NCI-H1417 (cell line): ENCODE measurements around the gene MED29.
A peak's percentile ranks its signal among the peaks of the same experiment; 100 is the strongest.

Source experiments
- DNase-seq, 3 experiments: peaks; one replicate each; lab custom pipeline; 2025; lab: John Stamatoyannopoulos, UW

The MED29 gene

DNA sequence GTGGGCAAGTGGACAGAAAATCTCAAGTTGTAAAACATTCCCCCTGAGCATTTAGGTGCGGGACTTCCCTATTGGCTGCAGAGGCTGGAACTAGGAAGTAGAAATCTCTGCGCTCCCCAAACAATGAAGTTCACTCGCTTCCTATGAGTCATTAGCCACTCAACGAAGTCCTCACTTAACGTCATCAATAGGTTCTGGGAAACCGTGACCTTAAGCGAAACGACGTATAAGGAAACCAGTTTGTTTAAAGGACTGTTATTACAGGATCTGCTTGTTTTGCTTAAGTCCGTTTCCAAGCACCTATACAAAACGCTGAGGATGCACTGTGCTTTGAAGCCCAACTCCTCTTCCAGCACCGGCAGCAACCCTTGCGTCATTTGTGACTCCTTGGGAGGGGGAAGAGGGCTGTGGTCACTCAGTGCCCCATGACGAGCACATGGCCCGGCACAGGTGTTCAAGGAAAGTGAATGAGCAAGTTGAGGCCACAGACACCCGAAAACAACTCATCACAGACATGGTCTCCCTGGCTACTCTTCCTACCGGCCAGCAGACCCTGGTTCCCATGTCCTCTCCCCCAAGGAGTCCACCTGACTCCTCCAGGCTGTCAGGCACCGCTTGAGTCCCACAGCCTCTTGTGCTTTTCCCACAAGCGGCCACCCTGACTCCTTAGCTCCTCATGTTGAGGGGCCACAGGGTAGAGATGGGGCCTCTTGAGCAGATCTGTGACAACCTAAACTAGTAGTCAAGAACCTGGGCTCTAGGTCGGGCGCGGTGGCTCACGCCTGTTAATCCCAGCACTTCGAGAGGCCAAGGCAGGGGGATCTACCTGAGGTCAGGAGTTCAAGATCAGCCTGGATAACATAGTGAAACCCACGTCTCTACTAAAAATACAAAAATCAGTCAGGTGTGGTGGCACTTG, 39.8 kb downstream of the MED29 start:
- DNase-seq = no peak

DNA sequence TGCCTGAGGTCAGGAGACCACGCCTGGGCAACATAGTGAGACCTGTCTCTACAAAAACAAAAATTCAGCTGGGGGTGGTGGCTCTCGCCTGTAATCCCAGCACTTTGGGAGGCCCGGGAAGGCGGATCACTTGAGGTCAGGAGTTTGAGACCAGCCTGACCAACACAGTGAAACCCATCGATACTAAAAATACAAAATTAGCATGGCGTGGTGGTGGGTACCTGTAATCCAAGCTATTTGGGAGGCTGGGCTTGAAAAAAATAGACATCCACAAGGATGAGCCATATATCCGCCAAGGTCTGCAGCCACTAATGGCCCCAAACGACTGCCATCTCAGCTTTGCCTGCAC, 41.5 kb downstream of the MED29 start:
- no peak for DNase-seq

DNA sequence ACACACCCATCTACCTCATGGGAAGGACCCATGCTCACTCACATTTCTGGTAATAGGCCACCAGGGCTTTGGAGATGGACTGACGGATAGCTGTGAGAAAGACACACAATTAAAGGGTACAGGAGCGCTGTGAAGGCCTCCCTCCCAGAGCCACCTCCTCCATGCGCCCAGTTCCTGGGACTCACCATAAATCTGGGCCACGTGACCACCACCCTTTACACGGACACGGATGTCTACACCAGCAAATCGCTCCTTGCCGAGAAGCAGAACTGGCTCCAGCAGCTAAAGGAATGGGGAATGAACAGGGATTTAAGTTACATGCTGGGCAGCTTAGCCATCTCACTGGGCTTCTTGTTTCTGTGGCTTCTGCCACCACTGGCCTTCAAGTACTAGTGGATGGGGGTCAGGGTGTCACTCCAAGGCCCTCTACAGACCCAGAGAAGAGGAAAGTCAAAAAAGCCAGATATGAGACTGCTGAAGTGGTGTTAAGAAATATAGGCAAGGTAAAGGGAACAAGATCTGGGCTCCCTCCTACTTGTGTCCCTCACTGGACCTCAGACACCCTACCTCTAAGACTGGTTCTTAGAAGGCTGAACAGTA, 42.4 kb downstream of the MED29 start:
- no peak for DNase-seq

DNA sequence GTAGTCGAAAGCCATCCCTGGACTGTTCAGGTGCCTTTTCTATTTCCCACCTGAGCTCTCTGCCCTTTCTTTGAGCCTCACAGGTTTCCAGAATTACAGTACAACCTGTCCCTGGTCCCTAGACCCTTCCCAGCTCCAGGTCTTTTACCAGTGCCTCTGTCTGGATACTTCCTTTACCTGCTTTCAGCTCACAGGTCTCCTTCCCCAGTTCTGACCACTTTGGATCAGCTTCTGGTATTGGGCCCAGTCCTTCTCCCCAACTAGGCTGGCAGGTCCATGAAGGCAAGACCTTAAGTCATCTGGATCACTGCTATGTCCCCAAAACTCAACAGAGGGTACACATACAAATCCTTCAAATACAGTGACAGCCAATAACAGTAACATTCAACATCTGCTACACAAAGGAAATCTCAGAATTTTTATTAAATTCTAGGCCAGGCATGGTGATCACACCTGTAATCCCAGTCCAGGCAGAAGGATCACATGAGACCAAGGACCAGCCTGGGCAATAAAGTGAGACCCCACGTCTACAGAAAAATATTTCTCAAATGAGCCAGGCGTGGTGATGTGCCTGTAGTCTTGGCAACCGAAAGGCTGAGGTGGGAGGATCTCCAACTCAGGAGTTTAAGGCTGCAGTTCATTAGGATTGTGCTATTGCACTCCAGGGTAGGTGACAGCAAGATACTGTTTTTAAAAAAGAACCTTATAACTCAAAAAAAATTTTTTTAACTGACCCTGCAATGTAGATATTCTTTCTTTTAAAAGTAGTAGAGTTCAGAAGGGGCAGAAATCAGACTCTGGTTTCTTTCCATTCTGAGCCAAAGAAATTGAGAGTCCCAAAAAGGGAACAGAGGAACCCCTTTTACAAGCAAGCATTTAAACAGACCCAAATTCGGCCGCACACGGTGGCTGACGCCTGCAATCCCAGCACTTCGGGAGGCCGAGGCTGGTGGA, 43.2 kb downstream of the MED29 start:
- no peak for DNase-seq

DNA sequence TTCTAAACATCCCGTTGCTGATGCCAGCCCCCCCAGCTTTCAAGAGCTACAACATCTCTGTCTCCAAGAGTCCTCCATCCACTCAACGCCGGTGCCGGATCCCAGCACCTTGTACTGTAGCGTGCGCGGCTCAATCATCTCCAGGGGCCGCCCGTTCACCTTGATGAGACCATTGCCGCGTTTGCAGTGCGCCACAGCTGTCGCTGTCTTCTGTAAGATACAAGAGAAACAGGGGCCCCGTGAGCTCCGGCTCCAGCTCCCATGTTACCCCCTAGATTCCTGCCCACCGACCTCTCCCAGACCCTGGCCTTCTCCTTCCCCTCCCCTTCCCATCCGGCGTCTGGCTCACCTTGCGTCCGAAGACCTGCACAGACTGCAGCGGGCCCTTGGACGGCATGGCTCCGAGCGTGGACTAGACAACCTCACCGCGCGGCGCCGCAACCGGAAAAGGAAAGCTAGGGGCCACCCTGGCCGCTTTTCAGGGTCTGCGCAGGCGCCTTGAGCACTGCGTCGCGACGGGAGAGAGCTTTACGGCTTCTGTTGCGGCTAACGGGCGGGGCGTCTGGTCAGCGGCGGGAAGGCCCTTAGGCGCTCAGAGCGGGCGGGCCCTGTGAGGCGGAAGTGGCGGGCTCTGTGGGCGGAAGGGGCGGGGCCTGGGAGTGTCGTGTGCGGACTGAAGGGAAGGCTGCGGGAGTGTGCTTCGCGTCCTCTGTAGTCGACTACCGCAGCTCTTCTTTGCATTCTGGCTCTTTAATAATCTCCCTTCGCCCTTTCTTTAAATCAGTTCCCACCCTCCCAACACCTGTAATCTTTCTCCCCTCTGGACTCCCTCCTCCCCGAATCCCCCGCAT, 44.5 kb downstream of the MED29 start, which contains the start of gene RPS16:
Gene RPS16, minus strand, starts transcription at position 451 of the 851 bp plus-strand sequence. Its CDS starts 54 bp downstream, at position 397.
- DNase-seq = peak; percentile 97 to 99 (median 98)

DNA sequence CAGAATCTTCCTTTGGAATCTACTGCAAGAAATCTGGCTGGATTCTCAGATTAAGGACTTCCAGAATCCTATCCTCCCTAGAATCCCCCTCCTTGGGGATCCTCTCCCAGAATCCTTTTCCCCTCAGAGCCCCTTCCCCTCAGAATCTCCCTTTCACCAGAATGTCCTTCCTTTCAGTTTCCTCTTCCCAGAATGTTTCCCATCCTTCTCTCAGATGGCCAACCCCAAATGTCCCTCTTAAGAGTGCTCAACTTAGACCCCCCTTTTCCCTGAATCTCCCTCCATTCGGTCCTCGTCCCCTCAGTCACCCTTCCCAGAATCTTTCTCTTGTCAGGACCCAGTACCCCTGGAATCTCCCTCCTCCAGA, 45.2 kb downstream of the MED29 start:
- no peak for DNase-seq

DNA sequence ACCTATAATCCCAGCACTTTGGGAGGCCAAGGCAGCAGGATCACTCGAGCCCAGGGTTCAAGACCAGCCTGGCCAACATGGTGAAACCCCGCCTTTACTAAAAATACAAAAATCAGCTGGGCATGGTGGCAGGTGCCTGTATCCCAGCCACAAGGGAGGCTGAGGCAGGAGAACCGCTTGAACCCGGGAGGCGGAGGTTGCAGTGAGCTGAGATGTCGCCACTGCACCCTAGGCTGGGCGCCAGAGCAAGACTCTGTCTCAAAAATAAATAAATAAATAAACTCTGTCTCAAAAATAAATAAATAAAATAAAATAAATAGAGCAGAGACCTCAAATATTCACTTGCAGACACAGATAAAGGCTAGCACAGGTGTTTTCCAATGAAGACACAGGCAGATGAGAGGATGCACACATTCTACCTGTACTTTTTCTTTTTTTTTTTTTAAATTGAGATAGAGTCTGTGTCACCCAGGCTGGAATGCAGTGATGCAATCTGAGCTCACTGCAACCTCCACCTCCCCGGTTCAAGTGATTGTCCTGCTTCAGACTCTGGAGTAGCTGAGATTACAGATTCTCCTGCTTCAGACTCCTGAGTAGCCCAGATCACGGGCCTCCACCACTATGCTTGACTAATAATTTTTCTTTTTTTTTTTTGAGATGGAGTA, 47.2 kb downstream of the MED29 start:
- no peak for DNase-seq

DNA sequence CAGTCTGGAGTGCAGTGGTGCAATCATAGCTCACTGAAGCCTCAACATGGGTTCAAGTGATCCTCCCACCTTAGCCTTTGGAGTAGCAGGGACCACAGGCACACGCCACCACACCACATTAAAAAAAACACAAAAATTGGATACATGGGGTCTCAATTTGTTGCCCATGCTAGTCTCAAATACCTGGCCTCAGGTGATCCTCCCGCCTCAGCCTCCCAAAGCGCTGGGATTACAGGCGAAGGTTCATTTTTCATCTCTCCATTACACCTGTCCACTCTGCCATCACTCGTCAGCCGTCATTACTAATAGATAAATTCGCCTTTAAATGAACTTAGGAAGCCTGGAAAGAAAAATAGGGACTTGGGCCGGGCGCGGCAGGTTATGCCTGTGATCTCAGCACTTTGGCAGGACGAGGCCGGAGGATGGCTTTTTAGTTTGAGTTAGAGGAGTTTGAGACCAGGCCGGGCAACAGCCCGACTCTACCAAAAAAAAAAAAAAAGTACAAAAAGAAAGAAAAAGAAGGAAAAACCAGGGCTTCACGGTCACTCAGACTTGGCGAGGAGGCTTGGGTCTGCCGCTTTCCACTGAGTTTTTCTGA, 53.5 kb downstream of the MED29 start:
- DNase-seq = peak in 1 of 3 experiments; percentile 30

DNA sequence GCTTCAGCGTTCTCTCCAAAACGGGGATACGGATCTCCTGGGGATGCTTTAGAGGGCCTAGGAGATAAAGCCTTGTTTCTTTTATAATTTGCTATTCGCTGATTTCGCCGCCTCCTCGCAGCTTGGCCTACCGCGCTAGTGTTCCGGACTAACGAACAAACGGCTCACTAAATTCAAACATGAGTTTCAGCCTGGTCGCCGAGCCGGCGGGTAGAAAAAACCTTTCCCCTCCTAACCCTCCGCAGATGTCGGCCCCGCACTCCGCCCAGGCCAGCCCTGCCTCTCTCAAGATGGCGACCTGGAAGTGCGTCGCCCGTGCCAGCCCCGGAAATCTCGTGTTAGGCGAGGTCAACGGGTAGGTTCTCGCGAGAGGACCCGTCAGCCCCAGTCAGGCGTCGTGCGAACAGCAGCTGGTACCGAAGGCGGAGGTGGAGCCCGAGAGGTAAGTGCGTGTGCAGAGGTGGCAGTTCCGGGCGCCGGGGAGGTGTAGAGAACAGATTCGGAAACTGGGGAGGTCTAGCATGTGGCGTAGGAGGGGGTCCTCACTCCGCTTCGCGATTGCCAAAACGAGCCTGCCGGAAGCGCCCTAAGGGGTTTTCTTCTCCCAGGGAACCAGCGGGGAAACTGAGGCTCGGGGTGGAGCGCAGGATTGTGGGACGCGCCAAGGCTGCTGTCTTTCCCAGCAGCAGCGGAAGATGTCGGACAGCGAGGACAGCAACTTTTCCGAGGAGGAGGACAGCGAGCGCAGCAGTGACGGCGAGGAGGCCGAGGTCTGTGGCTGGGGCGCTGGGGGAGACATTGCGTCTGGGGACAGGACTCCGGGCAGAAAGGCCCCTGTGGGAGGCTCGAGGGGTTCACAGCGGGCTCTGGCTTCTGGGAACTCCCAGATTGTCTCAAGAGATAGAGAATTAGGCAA, 54.3 kb downstream of the MED29 start, which contains the start of gene SUPT5H:
Gene SUPT5H, plus strand, starts transcription at position 387 of the 916 bp plus-strand sequence. Its CDS starts 309 bp downstream, at position 696.
- peak; percentile 95 to 99 (median 98) for DNase-seq

DNA sequence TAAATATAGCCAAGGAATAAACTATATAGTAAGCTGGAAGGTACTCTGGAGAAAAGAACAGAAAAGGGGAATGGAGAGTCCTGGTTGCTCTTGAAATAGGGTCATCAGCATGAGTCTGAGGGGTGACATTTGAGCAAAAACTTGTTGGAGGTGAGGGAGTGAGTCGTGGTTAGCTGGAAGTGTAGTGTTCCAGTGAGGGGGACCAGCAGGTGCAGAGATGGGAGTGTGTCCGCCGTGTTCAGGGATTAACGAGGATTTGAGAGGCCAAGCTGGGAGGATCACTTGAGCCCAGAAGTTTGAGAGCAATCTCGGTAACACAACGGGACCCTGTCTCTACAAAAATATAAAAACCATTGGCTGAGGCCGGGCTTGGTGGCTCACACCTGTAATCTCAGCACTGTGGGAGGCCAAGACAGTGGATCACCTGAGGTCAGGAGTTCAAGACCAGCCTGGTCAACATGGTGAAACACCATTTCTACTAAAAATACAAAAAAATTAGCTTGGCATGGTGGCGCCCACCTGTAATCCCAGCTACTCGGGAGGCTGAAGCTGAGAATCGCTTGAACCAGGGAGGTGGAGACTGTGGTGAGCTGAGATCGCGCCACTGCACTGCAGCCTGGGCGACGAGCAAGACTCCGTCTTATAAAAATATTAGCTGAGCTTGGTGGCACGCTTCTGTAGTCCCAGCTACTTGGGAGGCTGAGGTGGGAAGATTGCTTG, 55.3 kb downstream of the MED29 start:
- no peak for DNase-seq

DNA sequence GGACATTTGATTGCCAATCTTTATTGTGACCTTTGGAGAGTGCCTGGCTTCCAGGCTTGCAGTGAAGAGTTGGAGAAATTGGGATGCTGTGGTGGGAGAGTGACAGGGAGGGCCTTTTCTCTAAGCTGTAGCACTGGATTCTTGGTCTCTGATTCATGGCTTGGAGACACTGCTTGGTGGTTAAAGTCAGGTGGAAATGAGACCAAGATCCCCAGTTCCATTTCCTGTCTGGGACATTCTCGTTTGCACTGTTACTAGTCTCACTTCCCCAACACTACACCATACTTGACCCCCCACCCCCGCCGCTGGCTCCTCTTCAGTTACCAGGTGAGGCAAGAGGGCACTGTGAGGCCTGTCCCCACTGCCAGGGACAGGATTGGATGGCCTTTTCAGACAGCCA, 57.1 kb downstream of the MED29 start:
- DNase-seq = no peak

DNA sequence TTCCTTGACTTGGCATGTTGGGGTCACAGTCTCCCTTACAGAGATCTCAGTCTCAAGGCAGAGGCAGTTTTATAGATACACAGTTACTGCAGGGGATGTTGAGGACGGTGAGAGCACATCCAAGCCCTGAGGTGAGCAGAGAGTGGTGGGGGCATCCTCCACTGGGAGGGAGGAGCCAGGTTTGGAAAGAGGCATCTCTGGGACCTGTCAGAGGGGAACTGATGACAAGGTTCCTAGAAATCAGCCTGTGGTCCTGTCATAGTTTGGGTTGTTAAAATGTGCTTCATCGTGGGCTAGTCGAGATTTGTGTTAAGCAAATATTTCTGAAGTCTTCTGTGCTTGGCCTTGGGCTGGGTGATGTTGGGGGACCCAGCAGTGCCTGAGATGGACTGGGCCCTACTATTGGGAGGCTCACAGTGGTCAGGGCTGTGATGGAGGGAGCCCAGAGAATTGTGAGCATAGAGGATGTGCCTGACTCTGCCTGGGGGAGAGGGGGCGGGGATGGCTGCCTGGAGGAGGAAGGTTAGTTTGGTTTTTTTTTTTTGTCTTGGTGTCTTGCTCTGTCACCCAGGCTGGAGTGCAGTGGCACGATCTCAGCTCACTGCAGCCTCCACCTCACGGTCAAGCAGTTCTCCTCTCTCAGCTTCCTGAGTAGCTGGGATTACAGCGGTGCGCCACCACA, 58.1 kb downstream of the MED29 start:
- DNase-seq = no peak
